GM23338 (cell line): ENCODE measurements around the gene TUBA3D.
"Not testable (repeated sequence)": the region's sequence is repeated elsewhere in the genome, so short reads cannot be mapped to it uniquely, and the experiment has no call there.

Experiments used
- CREB1 ChIP-seq: fragments of 250-450 bp; sonication (Bioruptor Pico); IDR thresholded peaks from 2 replicates; pipeline ENCODE4 v1.5.0; 2020; ENCODE audit warnings: low read depth, mild to moderate bottlenecking, moderate library complexity
- CTCF ChIP-seq, 2 experiments: fragments of 200-600 bp in 1 of 2; sonication (generic) in 1 of 2; conservative IDR thresholded peaks; 2 replicates each; pipeline versions ENCODE4 v1.5.1 to v1.6.1; 2016 to 2017; ENCODE audit warnings: antibody characterized with exemption in 2 of 2, low read depth in 2 of 2, mild to moderate bottlenecking in 2 of 2, moderate library complexity in 1 of 2
- ETS1 ChIP-seq: IDR thresholded peaks from 2 replicates; pipeline ENCODE4 v1.6.1; 2016; ENCODE audit warnings: antibody characterized with exemption
- EZH2 ChIP-seq: fragments of 200-600 bp; sonication (generic); IDR thresholded peaks from one replicate; pipeline ENCODE4 v1.8.0; 2017; ENCODE audit warnings: antibody characterized with exemption, mild to moderate bottlenecking, low read depth; ENCODE audit not compliant: unreplicated experiment
- EZH2phosphoT487 ChIP-seq: fragments of 200-600 bp; sonication (generic); IDR thresholded peaks from one replicate; pipeline ENCODE4 v1.8.1; 2018; ENCODE audit warnings: antibody characterized with exemption; ENCODE audit not compliant: unreplicated experiment
- JUNB ChIP-seq: IDR thresholded peaks from one replicate; pipeline ENCODE4 v1.6.1; 2016; ENCODE audit warnings: antibody characterized with exemption; ENCODE audit not compliant: unreplicated experiment
- POLR2AphosphoS5 ChIP-seq: IDR thresholded peaks from 2 replicates; pipeline ENCODE4 v1.6.1; 2016; ENCODE audit warnings: antibody characterized with exemption, low read depth
- REST ChIP-seq: IDR thresholded peaks from one replicate; pipeline ENCODE4 v1.6.1; 2018; ENCODE audit warnings: antibody characterized with exemption; ENCODE audit not compliant: unreplicated experiment
- STAT1 ChIP-seq: IDR thresholded peaks from one replicate; pipeline ENCODE4 v1.6.1; 2016; ENCODE audit warnings: antibody characterized with exemption; ENCODE audit not compliant: unreplicated experiment
- ZNF114 ChIP-seq: fragments of 250-450 bp; sonication (Bioruptor Pico); IDR thresholded peaks from 2 replicates; pipeline ENCODE4 v1.5.0; 2020; ENCODE audit warnings: mild to moderate bottlenecking, moderate library complexity
- ZNF331 ChIP-seq: fragments of 250-450 bp; sonication (Bioruptor Pico); IDR thresholded peaks from 2 replicates; pipeline ENCODE4 v1.5.0; 2020; ENCODE audit warnings: low read depth, mild to moderate bottlenecking, moderate library complexity
- ZNF462 ChIP-seq: fragments of 250-450 bp; sonication (Bioruptor Pico); IDR thresholded peaks from 2 replicates; pipeline ENCODE4 v1.5.0; 2020; ENCODE audit warnings: mild to moderate bottlenecking, moderate library complexity

- TF ChIP-seq CTCF (conservative IDR thresholded peaks at IDR 0.05; ENCODE audit: low read depth in 2 of 2); REST; EZH2; POLR2AphosphoS5; STAT1; EZH2phosphoT487; JUNB; ETS1; CREB1 (CRISPR knock-in tag); ZNF331 (CRISPR knock-in tag); ZNF462 (CRISPR knock-in tag); ZNF114 (CRISPR knock-in tag): not testable (repeated sequence)
Measured at GRCh38 chr2:131447981-131448380, 27.9 kb upstream of the TUBA3D start.
